GM10248 (cell line): Measurements from ENCODE around the gene COX19.
"Not testable (repeated sequence)": the region's sequence is repeated elsewhere in the genome, so short reads cannot be mapped to it uniquely, and the experiment has no call there.

Experiments used
- CTCF ChIA-PET: fragments of 300-600 bp; sonication (Branson Sonifier 250); formaldehyde crosslinking; extraction: SDS; loops from one replicate; lab custom pipeline; 2021; ENCODE audit warnings: antibody characterized with exemption; lab: Yijun Ruan, JAX
- POLR2A ChIA-PET: fragments of 350-650 bp; sonication (Branson Sonifier 250); formaldehyde crosslinking; extraction: SDS; loops from one replicate; lab custom pipeline; 2020; ENCODE audit warnings: antibody characterized with exemption; lab: Yijun Ruan, JAX
- DNase-seq: peaks from one replicate; pipeline ENCODE4 v3.0.0; 2012; ENCODE audit errors: extremely low spot score
- CTCF ChIP-seq: IDR thresholded peaks from 2 replicates; pipeline ENCODE4 v1.5.1; 2012; ENCODE audit warnings: mild to moderate bottlenecking, low read depth; ENCODE audit errors: extremely low read depth, missing control alignments, control extremely low read depth

The COX19 gene

GRCh38 chr7:1005303-1005702 lies 30.0 kb upstream of the COX19 start:
- no peak for DNase-seq
- CTCF ChIA-PET = interaction anchor here (0.9 to 3.2 kb wide), 3 partner anchors 12 to 81 kb away, joined by 3 to 30 read pairs (median 4); no protein-coding TSS in a partner anchor
- POLR2A ChIA-PET = no interaction called here
- no peak for TF ChIP-seq CTCF

DNA sequence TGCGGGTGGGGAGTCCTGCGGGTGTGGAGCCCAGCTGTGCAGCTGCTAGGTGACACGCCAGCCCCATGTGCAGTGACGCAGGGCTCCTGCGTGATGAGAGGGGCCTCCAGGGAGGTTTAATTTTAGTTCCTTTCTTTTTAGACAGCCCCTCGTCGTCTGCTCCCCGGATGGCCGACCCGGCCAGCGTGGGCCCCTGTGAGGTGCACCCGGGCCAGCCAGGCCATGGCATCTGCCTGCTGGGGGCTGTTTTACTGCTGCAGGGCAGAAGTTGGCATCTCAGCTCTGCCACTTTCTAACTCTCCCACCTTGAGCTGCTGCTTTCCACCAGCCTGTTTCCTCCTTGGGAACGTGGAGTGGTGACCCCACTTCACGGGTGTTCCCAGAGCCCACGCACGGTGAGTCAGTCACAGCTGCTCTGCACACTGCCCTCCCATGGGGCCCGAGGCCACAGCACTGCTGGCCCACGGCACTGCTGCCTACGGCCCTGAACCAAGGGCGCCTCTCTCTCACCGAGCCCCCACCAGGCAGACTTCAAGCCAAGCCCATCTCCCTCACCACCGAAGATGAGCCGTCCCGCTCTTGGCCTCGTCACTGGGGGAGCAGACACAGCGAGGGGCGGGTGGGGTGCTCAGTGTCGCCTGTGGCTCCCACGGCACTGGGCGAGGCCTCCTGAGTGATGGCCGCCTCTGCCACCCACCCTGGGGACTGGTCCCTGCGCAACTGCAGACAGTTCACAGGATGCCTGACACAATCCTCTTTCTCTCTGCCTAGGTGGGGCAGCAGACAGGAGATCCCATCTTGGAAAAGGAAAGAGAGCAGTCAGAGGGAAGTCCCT lies 28.9 kb upstream of the COX19 start:
- ChIA-PET POLR2A (no interaction called here), CTCF (interaction anchor here (1.2 to 3.2 kb wide), 2 partner anchors 10 to 61 kb away, joined by 4 to 30 read pairs; no protein-coding TSS in a partner anchor)
- no peak for DNase-seq
- no peak for TF ChIP-seq CTCF

GRCh38 chr7:1002445-1002844 lies 27.1 kb upstream of the COX19 start:
- POLR2A ChIA-PET, DNase-seq, CTCF ChIA-PET: not testable (repeated sequence)

GRCh38 chr7:1002026-1002425 lies 26.7 kb upstream of the COX19 start:
- DNase-seq, CTCF ChIA-PET, POLR2A ChIA-PET: not testable (repeated sequence)

DNA sequence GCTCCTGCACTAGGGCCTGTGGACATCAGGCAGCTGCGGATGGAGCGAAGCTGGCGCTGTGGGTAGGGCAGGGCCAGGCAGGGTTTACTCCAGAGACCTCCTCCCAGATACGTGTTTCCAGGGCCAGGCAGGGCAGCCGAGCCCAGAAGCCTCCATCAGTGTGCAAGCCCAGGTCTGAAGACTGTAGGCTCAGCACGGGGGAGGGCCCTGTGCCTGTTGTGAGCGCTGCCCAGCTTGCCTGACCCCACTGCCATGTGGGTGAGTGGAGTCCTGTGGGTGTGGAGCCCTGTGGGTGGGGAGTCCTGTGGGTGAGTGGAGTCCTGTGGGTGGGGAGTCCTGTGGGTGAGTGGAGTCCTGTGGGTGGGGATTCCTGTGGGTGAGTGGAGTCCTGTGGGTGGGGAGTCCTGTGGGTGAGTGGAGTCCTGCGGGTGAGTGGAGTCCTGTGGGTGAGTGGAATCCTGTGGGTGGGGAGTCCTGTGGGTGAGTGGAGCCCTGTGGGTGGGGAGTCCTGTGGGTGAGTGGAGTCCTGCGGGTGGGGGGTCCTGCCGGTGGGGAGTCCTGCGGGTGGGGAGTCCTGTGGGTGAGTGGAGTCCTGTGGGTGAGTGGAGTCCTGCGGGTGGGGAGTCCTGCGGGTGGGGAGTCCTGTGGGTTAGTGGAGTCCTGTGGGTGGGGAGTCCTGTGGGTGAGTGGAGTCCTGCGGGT lies 25.9 kb upstream of the COX19 start:
- DNase-seq, POLR2A ChIA-PET: not testable (repeated sequence)
- CTCF ChIA-PET = interaction anchor here (0.8 to 1.2 kb wide), 2 partner anchors 9 to 65 kb away, joined by 4 to 5 read pairs; no protein-coding TSS in a partner anchor

- TF ChIP-seq CTCF = no peak
- DNase-seq = no peak
- CTCF ChIA-PET = interaction anchor here (0.8 to 10.0 kb wide), 3 partner anchors 8 to 66 kb away, joined by 4 to 391 read pairs (median 5); no protein-coding TSS in a partner anchor
- POLR2A ChIA-PET = no interaction called here
Observed at GRCh38 chr7:999941-1000935, 24.9 kb upstream of the COX19 start.

- CTCF ChIA-PET = interaction anchor here (1.2 to 10.0 kb wide), 4 partner anchors 23 to 176 kb away, joined by 3 to 391 read pairs (median 48); no protein-coding TSS in a partner anchor
- POLR2A ChIA-PET = no interaction called here
Observed at GRCh38 chr7:999149-999879, 24.0 kb upstream of the COX19 start.

More at GRCh38 chr7:999149-999879, 24.0 kb upstream of the COX19 start:
- DNase-seq = no peak
- no peak for TF ChIP-seq CTCF
